Stimulated activated CD8-positive, alpha-beta memory T cell treated with anti-CD3 and anti-CD28 coated beads, Interleukin-12 subunit alpha, Interleukin-12 subunit beta, amount 100 ng/mL, for 1 hour (primary cell): ENCODE data around the gene VANGL1.

Experiments
- DNase-seq: peaks from one replicate; pipeline ENCODE4 v3.0.0-alpha.2; 2020; ENCODE audit warnings: low read depth

The VANGL1 gene

DNA sequence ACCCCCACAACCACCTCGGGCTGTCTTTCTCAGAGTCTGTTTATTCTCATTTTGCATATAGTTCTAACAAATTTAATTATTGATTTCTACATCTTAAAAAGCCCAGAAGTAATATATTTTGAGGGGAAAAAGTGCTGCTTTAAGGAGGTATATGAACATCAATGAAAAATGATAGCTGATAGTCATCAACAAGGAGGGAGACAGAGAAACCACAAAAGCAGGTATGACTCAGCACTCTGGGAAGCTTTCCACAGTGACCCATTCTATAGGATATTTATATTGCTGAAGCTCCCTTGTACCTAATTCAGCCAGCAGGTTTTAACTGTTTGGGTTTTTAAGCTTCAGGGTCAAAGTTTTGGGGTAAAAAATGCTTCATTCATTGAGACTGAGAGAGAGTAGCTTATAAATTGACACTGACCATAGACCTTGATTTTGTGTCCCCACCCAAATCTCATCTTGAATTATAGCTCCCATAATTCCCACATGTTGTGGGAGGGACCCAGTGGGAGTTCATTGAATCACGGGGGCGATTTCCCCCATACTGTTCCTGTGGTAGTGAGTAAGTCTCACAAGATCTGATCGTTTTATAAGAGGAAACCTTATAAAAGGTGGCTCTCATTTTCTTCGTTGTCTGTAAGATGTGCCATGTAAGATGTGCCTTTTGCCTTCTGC is 27.4 kb downstream of the VANGL1 start:
- no peak for DNase-seq

- no peak for DNase-seq
Measured at GRCh38 chr1:115669886-115670285, 28.1 kb downstream of the VANGL1 start.

- DNase-seq, result no peak
Measured at GRCh38 chr1:115670476-115671175, 28.9 kb downstream of the VANGL1 start.

GRCh38 chr1:115671176-115671934 is 29.6 kb downstream of the VANGL1 start:
- DNase-seq, result no peak

- DNase-seq, result no peak
Measured at GRCh38 chr1:115672224-115673009, 30.6 kb downstream of the VANGL1 start.

DNA sequence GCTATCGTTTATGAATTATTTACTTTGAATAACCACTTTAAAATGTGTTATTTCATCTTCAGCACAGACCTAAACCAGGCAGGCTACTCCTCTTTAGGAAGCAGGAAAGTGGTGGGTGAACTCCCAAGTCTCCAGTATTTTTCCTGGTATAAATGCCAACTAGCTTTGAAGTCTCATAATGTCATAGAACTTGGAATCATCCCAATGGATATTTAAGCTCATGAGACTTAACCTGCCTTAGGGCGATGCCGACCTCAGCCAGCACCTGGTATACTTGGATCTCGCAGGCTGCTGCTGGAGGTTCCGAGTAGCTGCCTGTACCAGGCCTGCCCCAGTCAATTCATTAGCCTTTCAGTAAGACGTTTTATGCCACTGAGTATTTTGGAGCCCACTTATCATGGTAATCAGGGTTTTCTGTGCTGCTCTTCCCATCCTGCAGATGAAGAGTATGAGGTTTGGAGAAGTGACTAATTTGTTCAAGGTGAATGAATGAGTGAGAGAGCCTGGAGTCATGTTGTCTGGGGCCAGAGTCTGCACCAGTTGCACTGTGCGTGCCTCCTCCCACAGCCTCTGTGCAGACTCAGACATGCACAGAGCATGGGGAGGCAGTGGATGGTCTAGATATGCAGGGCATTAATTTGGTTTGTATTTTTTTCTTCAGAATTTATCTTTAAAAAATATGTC is 34.9 kb downstream of the VANGL1 start:
- no peak for DNase-seq

- DNase-seq, result no peak
Measured at GRCh38 chr1:115677182-115677555, 35.4 kb downstream of the VANGL1 start.

DNA sequence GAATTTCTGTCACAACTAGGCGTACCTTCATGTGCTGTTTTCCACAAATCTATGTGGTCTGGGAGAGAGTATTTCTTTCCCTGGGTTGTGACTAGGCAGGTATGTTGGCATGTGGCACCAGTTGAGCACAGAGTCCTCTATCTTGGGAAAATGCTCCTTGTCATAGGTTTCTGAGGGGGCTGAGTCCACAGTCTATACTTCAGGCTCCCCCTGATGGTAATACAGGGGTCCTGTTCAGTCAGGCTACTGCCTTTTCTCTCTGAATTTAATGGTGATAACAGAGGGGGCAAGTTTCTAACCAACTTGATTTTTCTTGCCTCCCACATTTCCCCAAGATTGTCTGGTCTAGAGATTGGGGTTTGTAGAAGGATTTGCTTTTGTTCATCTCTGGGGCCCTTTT is 35.8 kb downstream of the VANGL1 start:
- no peak for DNase-seq

DNA sequence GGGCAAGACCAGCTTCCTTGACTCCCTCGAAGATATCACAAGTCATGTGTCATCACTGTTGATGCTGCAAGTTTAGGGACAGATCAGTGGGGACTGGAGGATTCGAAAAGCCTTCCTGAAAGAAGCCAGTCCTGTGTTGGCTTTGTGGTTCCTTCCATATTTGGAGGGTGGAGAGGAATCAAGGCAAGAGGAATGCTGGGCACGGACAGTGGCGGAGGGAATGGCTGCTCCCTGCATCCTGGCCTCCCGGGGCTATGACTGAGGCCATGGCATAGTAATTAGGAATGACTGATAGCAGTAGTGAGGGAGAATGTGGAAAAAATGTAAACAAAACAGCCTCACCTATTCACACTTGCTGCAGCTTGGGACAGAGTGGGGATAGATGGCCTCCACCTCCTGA is 36.4 kb downstream of the VANGL1 start:
- no peak for DNase-seq

- no peak for DNase-seq
Measured at GRCh38 chr1:115679141-115679611, 37.4 kb downstream of the VANGL1 start.

GRCh38 chr1:115680730-115681111 is 39.0 kb downstream of the VANGL1 start:
- no peak for DNase-seq

DNA sequence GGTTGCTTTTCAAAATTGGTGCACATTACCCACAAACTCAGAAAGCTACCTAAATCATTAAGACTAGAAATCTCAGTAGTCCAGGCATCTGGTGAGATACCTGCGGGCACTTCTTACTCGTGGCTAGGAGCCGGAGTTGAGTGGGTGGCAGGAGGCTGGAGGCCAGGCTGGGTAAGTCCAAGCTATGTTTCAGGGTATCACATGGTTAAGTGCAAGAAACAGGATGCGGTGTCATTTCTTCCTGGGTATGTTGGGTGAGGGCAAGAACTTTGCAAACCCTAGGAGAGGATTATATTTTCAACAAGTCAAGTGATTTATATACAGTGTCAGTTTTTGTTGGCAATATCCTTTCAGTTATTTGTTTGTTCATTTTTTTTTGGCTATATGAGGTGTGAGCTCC is 41.0 kb downstream of the VANGL1 start:
- no peak for DNase-seq

GRCh38 chr1:115685029-115685705 is 43.4 kb downstream of the VANGL1 start:
- no peak for DNase-seq

GRCh38 chr1:115687744-115688143 is 46.0 kb downstream of the VANGL1 start:
- DNase-seq, result no peak

DNA sequence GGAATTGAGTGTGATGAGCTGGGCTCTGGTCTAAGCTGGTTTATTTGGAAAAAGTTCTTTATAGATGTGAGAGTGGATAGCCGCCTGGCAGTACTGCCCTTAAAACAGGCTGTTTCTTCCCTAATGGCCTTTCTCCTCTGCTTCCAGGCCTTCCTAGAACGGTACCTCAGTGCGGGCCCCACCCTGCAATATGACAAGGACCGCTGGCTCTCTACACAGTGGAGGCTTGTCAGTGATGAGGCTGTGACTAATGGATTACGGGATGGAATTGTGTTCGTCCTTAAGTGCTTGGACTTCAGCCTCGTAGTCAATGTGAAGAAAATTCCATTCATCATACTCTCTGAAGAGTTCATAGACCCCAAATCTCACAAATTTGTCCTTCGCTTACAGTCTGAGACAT is 49.2 kb downstream of the VANGL1 start:
- no peak for DNase-seq

DNA sequence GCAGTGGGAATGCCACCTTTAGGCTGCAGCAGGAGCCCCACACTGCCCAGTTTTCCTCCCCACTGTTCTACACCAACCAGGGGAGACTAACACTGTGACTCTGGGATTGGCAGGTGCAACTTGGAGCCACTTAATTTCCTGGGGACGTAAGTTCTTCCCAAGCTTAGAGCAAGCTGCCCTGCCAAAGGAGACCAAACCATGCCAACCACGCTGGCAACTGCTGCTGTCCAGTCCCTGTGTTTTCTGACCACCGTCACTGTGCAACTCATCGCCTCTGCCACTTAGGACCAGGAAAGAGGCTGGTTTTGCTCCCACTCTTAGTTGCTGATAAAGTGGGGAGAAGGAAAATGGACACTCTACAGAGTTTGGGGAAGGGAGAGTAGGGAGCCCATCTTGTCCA is 50.5 kb downstream of the VANGL1 start:
- no peak for DNase-seq

DNA sequence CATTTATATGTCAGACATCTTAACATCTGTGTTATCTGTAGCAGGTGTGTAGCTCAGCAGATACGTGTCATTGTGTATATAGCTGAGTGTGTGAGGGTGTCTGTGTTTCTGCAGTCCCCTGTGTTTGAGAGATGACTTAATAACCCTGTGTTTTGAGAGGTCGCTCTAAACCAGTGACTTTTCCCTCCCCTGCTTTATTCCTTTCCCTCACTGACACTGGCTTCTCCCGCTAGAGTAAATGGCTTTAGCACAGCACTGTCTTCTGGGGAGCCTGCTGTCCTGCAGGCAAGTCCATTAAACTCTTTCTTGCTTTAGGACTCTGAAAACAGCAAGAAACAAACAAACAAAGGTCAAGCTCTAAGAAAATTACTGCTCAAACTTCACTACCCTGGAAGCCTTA is 53.0 kb downstream of the VANGL1 start:
- DNase-seq, result no peak

DNA sequence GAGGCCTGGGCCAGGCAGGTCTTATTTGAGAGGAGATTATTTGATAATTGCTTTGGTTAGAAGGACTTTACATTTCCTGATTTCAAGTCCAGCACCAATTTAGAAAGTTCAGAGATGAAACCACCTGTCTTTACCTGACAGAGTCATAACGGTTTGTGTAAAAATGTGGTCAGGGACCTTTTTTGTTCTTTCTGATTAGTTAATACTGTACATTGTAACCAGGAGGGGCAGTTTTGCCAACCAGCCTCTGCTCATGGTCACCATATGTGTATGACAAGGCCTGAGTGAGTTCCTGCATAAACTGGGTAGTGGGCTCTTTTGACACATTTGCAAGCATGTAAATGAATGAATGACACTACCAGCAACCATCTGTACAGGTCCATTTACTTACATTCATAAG is 55.8 kb downstream of the VANGL1 start:
- no peak for DNase-seq

GRCh38 chr1:115701090-115701489 is 59.3 kb downstream of the VANGL1 start:
- no peak for DNase-seq

GRCh38 chr1:115702959-115703358 is 61.2 kb downstream of the VANGL1 start:
- no peak for DNase-seq
